Right lobe of liver (tissue), 4 donors: ENCODE measurements around the gene ETHE1.

Experiments used
- CTCF ChIP-seq, 4 donors: fragments of 200-600 bp in 3 of 4; fragments of 450-650 bp in 1 of 4; IDR thresholded peaks; one replicate each; pipeline versions ENCODE4 v1.5.1 to v1.8.0; 2016 to 2022; ENCODE audit warnings: antibody characterized with exemption in 4 of 4, mild to moderate bottlenecking in 2 of 4
- POLR2A ChIP-seq: fragments of 450-650 bp; IDR thresholded peaks from one replicate; pipeline ENCODE4 v1.6.1; 2017; ENCODE audit warnings: antibody characterized with exemption, mild to moderate bottlenecking
- donor health status: DM: no; HTN: no; CAD: no.
- donor health status: DM: no; HTN: no; CAD: no.
- donor health status: DM: no; HTN: yes; CAD: no.

GRCh38 chr19:43534305-43534815 lies 7.4 kb upstream of the ETHE1 start:
- TF ChIP-seq CTCF (IDR thresholded peaks at IDR 0.05): no peak
- TF ChIP-seq POLR2A: no peak
